MCF 10A (cell line): ENCODE measurements around the gene PNPLA7. TPM values are rescaled to one million over a fixed set of nuclear protein-coding genes. Genes with fewer than 3 reads are reported as not detected.
A peak's percentile ranks its signal among the peaks of the same experiment; 100 is the strongest.

Experiments
- BruUV-seq: library from RNA; stranded (reverse); fragments of 400-500 nt; replicated peaks from 2 replicates; lab custom pipeline; 2021; lab: Mats Ljungman, UMichigan
- CTCF ChIA-PET: fragments of 300-600 bp; sonication (Branson Sonifier 250); formaldehyde crosslinking; extraction: SDS; loops from one replicate; lab custom pipeline; 2021; ENCODE audit warnings: antibody characterized with exemption, inconsistent platforms; lab: Yijun Ruan, JAX
- POLR2A ChIA-PET: fragments of 300-600, 350-650 bp; sonication (Branson Sonifier 250); formaldehyde crosslinking; extraction: SDS; loops from one replicate; lab custom pipeline; 2020; ENCODE audit warnings: antibody characterized with exemption, inconsistent platforms; lab: Yijun Ruan, JAX
- DNase-seq: peaks from one replicate; pipeline ENCODE4 v3.0.0-alpha.2; 2018; ENCODE audit not compliant: unreplicated experiment
- H3K27ac Mint-ChIP-seq: one replicate; pipeline ENCODE4 v1.8.0; 2022; ENCODE audit warnings: mild to moderate bottlenecking, low read depth, mixed read lengths; ENCODE audit not compliant: unreplicated experiment
- H3K27me3 Mint-ChIP-seq: one replicate; pipeline ENCODE4 v1.8.0; 2022; ENCODE audit warnings: mixed read lengths; ENCODE audit not compliant: insufficient read depth, unreplicated experiment
- H3K36me3 Mint-ChIP-seq: one replicate; pipeline ENCODE4 v1.8.0; 2022; ENCODE audit warnings: mild to moderate bottlenecking, moderate library complexity, mixed read lengths; ENCODE audit not compliant: insufficient read depth, unreplicated experiment
- H3K4me1 Mint-ChIP-seq: one replicate; pipeline ENCODE4 v1.8.0; 2022; ENCODE audit warnings: mixed read lengths; ENCODE audit not compliant: insufficient read depth, unreplicated experiment
- H3K4me3 Mint-ChIP-seq: one replicate; pipeline ENCODE4 v1.8.0; 2022; ENCODE audit warnings: mild to moderate bottlenecking, moderate library complexity, mixed read lengths; ENCODE audit not compliant: unreplicated experiment
- H3K9me3 Mint-ChIP-seq: one replicate; pipeline ENCODE4 v1.8.0; 2022; ENCODE audit warnings: mixed read lengths; ENCODE audit not compliant: unreplicated experiment
- CTCF ChIP-seq: fragments of 200-600 bp; IDR thresholded peaks from one replicate; pipeline ENCODE4 v1.8.0; 2022; ENCODE audit warnings: antibody characterized with exemption, mild to moderate bottlenecking; ENCODE audit not compliant: unreplicated experiment
- intact Hi-C: fragments of 100-400 bp; cut with micrococcal nuclease; formaldehyde crosslinking; loops from 2 replicates; pipeline ENCODE4 v1.14.1; 2022
- total RNA-seq: library from RNA; stranded (reverse); gene quantifications from 2 replicates; pipeline ENCODE4 v1.2.3, GENCODE V29; 2022

PNPLA7 gene
- total RNA-seq, 1 experiment from 2014 or later, result 0.86 TPM

GRCh38 chr9:137589441-137590122 lies 39.4 kb upstream of the PNPLA7 start:
- H3K27ac Mint-ChIP-seq, result peak overlapping the region; percentile 67
- H3K9me3 Mint-ChIP-seq, result no peaks in the 10 kb centered on the region
- H3K4me3 Mint-ChIP-seq, result peak overlapping the region; percentile 72
- no peaks in the 10 kb centered on the region for H3K4me1 Mint-ChIP-seq
- no peaks in the 10 kb centered on the region for H3K27me3 Mint-ChIP-seq
- H3K36me3 Mint-ChIP-seq, result peaks cover 29% of the 10 kb centered on the region
- TF ChIP-seq CTCF, result no peak
- DNase-seq, result no peak
- ChIA-PET POLR2A (interaction anchor here (1.2 to 5.6 kb wide), 9 partner anchors 11 to 54 kb away, joined by 3 to 64 read pairs (median 7); partner anchors contain the start of genes ARRDC1, DPH7, EHMT1 and MRPL41), CTCF (interaction anchor here (0.8 to 2.8 kb wide), 3 partner anchors 10 to 84 kb away, joined by 3 to 34 read pairs (median 3); partner anchors contain the start of gene DPH7)
- no TSS peak for BruUV-seq
- intact Hi-C loops, result no loop called here

DNA sequence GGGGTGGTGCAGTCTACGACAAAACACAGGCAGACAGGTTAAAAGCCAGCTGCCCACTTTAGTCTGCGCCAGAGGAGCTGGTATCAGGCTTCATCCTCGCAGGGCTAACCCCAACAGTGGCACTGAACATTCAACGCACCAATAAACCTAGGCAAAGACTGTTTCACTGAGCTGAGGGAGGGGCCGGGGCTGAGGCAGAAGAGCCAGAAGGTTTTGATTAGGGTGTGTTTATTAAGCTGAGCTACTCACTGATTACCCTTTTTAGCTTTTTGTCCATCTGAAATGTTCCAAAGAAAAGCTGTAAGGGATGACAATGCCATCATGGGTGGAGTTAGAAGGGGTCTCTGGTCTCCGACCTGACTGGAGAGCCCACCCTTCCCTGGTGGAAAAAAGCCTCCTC lies 38.7 kb upstream of the PNPLA7 start:
- H3K4me1 Mint-ChIP-seq, result no peaks in the 10 kb centered on the region
- H3K36me3 Mint-ChIP-seq, result peaks cover 29% of the 10 kb centered on the region
- BruUV-seq, result TSS peak; percentile 51
- TF ChIP-seq CTCF, result no peak
- peak overlapping the region; percentile 72 for H3K4me3 Mint-ChIP-seq
- no peaks in the 10 kb centered on the region for H3K27me3 Mint-ChIP-seq
- ChIA-PET POLR2A (interaction anchor here (1.2 to 5.6 kb wide), 7 partner anchors 10 to 54 kb away, joined by 3 to 64 read pairs (median 5); partner anchors contain the start of genes ARRDC1, DPH7, EHMT1 and MRPL41), CTCF (interaction anchor here (0.8 to 2.8 kb wide), 3 partner anchors 10 to 84 kb away, joined by 3 to 34 read pairs (median 3); partner anchors contain the start of gene DPH7)
- intact Hi-C loops, result no loop called here
- DNase-seq, result no peak
- H3K27ac Mint-ChIP-seq, result peak overlapping the region; percentile 67
- H3K9me3 Mint-ChIP-seq, result no peaks in the 10 kb centered on the region

DNA sequence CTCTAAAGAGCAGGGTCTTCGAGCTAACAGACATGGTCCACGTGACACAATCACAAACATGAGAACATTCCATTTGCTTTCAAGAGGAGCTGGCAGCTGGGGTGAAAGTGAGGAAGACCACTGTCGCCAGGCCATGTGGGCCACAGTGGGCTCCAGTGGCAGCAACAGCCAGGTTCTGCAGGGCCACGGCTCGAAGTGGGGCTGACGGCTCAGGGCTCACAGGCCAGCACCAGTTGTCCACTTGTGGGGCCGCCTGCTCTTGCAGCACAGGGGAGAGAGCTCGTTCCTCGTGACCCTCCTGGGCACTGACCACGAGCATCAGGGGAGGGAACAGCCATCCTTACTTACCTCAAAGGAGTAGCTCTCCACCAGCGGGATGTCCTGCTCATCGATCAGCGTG lies 38.1 kb upstream of the PNPLA7 start:
- no peak for DNase-seq
- Mint-ChIP-seq H3K27ac (no peak overlapping the region), H3K9me3 (no peaks in the 10 kb centered on the region), H3K27me3 (no peaks in the 10 kb centered on the region), H3K4me3 (peak overlapping the region; percentile 72), H3K4me1 (no peaks in the 10 kb centered on the region), H3K36me3 (peaks cover 29% of the 10 kb centered on the region)
- intact Hi-C loops, result no loop called here
- no peak for TF ChIP-seq CTCF
- no TSS peak for BruUV-seq
- ChIA-PET CTCF (interaction anchor here (0.7 to 2.8 kb wide), 4 partner anchors 9 to 85 kb away, joined by 3 to 34 read pairs (median 3); partner anchors contain the start of gene DPH7), POLR2A (interaction anchor here (1.2 to 5.6 kb wide), 8 partner anchors 9 to 53 kb away, joined by 3 to 64 read pairs (median 6); partner anchors contain the start of genes ARRDC1, DPH7, EHMT1 and MRPL41)

DNA sequence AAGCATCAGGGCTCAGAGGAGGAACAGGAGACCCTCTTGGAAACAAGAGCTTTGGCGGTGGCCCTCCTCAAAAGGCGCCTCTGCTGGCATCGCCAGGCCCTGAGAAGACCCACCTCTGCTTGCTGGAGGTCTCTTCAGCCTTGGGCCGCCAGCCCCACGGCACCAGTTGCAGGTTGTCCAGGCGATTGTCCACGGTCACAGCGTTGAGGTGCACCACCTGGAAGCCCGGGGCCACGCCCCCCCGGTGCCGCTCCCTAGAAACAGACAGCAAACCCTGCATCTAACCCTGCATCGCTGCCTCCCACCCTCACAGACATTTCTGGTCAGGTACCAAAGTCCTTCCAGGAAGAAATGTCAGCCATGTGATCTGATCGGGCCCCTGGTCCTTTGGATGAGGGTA lies 36.7 kb upstream of the PNPLA7 start:
- Mint-ChIP-seq H3K4me1 (no peaks in the 10 kb centered on the region), H3K27ac (no peak overlapping the region), H3K9me3 (no peaks in the 10 kb centered on the region), H3K36me3 (peaks cover 32% of the 10 kb centered on the region), H3K4me3 (no peak overlapping the region), H3K27me3 (no peaks in the 10 kb centered on the region)
- CTCF ChIA-PET, result interaction anchor here (0.9 to 2.8 kb wide), 2 partner anchors 8 to 52 kb away, joined by 4 to 34 read pairs; partner anchors contain the start of gene DPH7
- intact Hi-C loops, result no loop called here
- no peak for DNase-seq
- TF ChIP-seq CTCF, result no peak
- BruUV-seq, result no TSS peak
- POLR2A ChIA-PET, result interaction anchor here (0.8 to 5.6 kb wide), 4 partner anchors 8 to 32 kb away, joined by 3 to 64 read pairs (median 4); partner anchors contain the start of genes DPH7 and EHMT1
